Karpas-422 (cell line): ENCODE results near the gene ATP11C. TPM values are rescaled to one million over a fixed set of nuclear protein-coding genes. Genes with fewer than 3 reads are reported as not detected.
"Not testable (repeated sequence)": the region's sequence is repeated elsewhere in the genome, so short reads cannot be mapped to it uniquely, and the experiment has no call there.

Experiments
- DNase-seq: peaks from one replicate; pipeline ENCODE4 v3.0.0-alpha.2; 2015
- H2AFZ ChIP-seq: fragments of 200-600 bp; sonication (generic); 2 replicates; pipeline ENCODE4 v1.6.1; 2014; ENCODE audit warnings: antibody characterized with exemption, low read length, mixed read lengths
- H3K27ac ChIP-seq: fragments of 200-600 bp; sonication (generic); 2 replicates; pipeline ENCODE4 v1.5.1; 2014; ENCODE audit warnings: mild to moderate bottlenecking, low read length, moderate library complexity
- H3K27me3 ChIP-seq: fragments of 200-600 bp; sonication (generic); 2 replicates; pipeline ENCODE4 v1.6.1; 2014; ENCODE audit warnings: low read length, mixed read lengths
- H3K36me3 ChIP-seq: fragments of 200-600 bp; sonication (generic); 2 replicates; pipeline ENCODE4 v1.6.1; 2014; ENCODE audit warnings: low read length, mixed read lengths; ENCODE audit not compliant: insufficient read depth
- H3K4me1 ChIP-seq: fragments of 200-600 bp; sonication (generic); 2 replicates; pipeline ENCODE4 v1.6.1; 2014; ENCODE audit warnings: mild to moderate bottlenecking, low read length, mixed read lengths
- H3K4me2 ChIP-seq: fragments of 200-600 bp; sonication (generic); 2 replicates; pipeline ENCODE4 v1.6.1; 2014; ENCODE audit warnings: low read length, low read depth, mild to moderate bottlenecking; ENCODE audit not compliant: poor library complexity, severe bottlenecking
- H3K4me3 ChIP-seq: fragments of 200-600 bp; sonication (generic); 2 replicates; pipeline ENCODE4 v1.5.1; 2014; ENCODE audit warnings: mild to moderate bottlenecking, antibody characterized with exemption, low read length, mixed read lengths
- H3K79me2 ChIP-seq: fragments of 200-600 bp; sonication (generic); 2 replicates; pipeline ENCODE4 v1.6.1; 2014; ENCODE audit warnings: mild to moderate bottlenecking, low read length, mixed read lengths
- H3K9ac ChIP-seq: fragments of 200-600 bp; sonication (generic); 2 replicates; pipeline ENCODE4 v1.6.0; 2014; ENCODE audit warnings: low read length
- H3K9me2 ChIP-seq: fragments of 200-600 bp; sonication (generic), shearing (Covaris generic); replicated peaks from 2 replicates; pipeline ENCODE4 v1.6.0; 2014; ENCODE audit warnings: mild to moderate bottlenecking, low read length, moderate library complexity; ENCODE audit not compliant: insufficient read depth
- H3K9me3 ChIP-seq: fragments of 300-700, 200-600 bp; sonication (generic); 2 replicates; pipeline ENCODE4 v1.6.1; 2014; ENCODE audit warnings: low read length, mixed read lengths
- H4K20me1 ChIP-seq: fragments of 200-600 bp; sonication (generic); 2 replicates; pipeline ENCODE4 v1.6.1; 2014; ENCODE audit warnings: mild to moderate bottlenecking, antibody characterized with exemption, low read length, low read depth; ENCODE audit not compliant: insufficient read depth
- total RNA-seq: library from RNA; depleted of rRNA; stranded (reverse); fragments of >200 nt; shearing (Covaris generic); gene quantifications from 2 replicates; pipeline ENCODE4 v1.2.3, GENCODE V29; 2014; ENCODE audit warnings: low replicate concordance

The ATP11C gene
- total RNA-seq, 1 experiment from 2014 or later = 37.4 TPM

DNA sequence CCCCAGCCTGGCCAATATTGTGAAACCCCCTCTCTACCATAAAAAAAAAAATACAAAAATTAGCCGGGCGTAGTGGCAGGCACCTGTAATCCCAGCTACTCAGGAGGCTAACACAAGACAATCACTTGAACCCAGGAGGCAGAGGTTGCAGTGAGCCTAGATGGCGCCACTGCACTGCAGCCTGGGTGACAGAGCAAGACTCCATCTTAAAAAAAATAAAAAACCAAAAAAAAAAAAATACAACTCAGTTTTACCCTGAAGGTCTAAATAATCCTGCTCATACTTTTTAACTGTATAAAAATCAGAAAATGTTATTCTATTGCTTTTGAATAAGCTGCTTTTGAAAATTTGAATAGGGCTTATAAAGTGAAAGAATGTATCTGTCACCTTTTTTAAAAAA is 33.3 kb upstream of the ATP11C start:
- not testable (repeated sequence) for H3K36me3 ChIP-seq, H3K9me3 ChIP-seq, H3K27me3 ChIP-seq, H2AFZ ChIP-seq, H3K4me2 ChIP-seq, H3K4me3 ChIP-seq, H3K9me2 ChIP-seq, H4K20me1 ChIP-seq, H3K4me1 ChIP-seq, H3K9ac ChIP-seq, H3K27ac ChIP-seq, H3K79me2 ChIP-seq
- DNase-seq = peak; percentile 45

GRCh38 chrX:139965421-139965820 is 32.6 kb upstream of the ATP11C start, which contains the start of gene CXorf66:
TSS of gene CXorf66 (minus strand) at chrX:139965521. CDS start at chrX:139965496, 25 bp downstream.
- H3K9me2 ChIP-seq = no peaks in the 10 kb centered on the region
- H3K9ac ChIP-seq = no peak within 1 kb of the TSS
- no peak within 1 kb of the TSS for H2AFZ ChIP-seq
- H3K4me2 ChIP-seq = no peak within 1 kb of the TSS
- no peak within 1 kb of the TSS for H3K27ac ChIP-seq
- H3K79me2 ChIP-seq = no peaks in the 10 kb centered on the region
- DNase-seq = no peak
- H3K27me3 ChIP-seq = no peaks in the 10 kb centered on the region
- H3K4me1 ChIP-seq = no peaks in the 10 kb centered on the region
- no peaks in the 10 kb centered on the region for H3K36me3 ChIP-seq
- no peaks in the 10 kb centered on the region for H3K9me3 ChIP-seq
- H3K4me3 ChIP-seq = no peak within 1 kb of the TSS
- no peaks in the 10 kb centered on the region for H4K20me1 ChIP-seq

DNA sequence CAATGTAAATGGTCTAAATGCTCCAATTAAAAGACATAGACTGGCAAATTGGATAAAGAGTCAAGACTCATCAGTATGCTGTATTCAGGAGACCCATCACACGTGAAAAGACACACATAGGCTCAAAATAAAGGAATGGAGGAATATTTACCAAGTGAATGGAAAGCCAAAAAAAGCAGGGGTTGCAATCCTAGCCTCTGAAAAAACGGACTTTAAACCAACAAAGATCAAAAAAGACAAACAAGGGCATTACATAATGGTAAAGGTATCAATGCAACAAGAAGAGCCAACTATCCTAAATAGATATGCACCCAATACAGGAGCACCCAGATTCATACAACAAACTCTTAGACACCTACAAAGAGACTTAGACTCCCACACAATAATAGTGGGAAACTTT is 28.2 kb upstream of the ATP11C start:
- not testable (repeated sequence) for H3K9ac ChIP-seq, H3K9me2 ChIP-seq, H3K36me3 ChIP-seq, H3K4me1 ChIP-seq, H3K4me3 ChIP-seq, H2AFZ ChIP-seq, DNase-seq, H3K27ac ChIP-seq, H3K79me2 ChIP-seq, H3K4me2 ChIP-seq, H4K20me1 ChIP-seq, H3K27me3 ChIP-seq, H3K9me3 ChIP-seq

DNA sequence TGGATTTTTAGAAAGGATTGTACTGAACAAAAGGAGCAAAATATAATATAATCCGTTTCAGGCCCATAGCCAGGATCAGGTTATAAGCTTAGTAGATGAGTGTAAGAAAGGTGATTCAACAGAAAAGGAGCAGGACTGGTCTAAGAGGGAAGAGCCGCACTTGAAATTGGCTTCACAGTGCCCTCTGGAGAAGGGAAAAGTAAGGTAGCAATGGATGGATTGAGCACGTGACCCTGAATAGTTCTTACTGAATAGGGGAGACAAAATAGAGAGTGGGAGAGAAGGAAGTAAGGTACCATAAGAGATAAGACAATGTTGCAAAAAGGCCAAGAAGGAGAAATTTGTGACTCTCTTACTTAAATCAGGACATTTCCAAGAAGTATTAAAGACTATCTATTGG is 16.9 kb upstream of the ATP11C start:
- H3K27ac ChIP-seq = no peak overlapping the region
- H3K4me3 ChIP-seq = no peak overlapping the region
- no peaks in the 10 kb centered on the region for H3K9me2 ChIP-seq
- H3K9ac ChIP-seq = no peak overlapping the region
- H4K20me1 ChIP-seq = no peaks in the 10 kb centered on the region
- no peak overlapping the region for H2AFZ ChIP-seq
- no peaks in the 10 kb centered on the region for H3K27me3 ChIP-seq
- H3K36me3 ChIP-seq = no peaks in the 10 kb centered on the region
- H3K79me2 ChIP-seq = no peaks in the 10 kb centered on the region
- no peak for DNase-seq
- no peaks in the 10 kb centered on the region for H3K9me3 ChIP-seq
- no peaks in the 10 kb centered on the region for H3K4me1 ChIP-seq
- no peak overlapping the region for H3K4me2 ChIP-seq

DNA sequence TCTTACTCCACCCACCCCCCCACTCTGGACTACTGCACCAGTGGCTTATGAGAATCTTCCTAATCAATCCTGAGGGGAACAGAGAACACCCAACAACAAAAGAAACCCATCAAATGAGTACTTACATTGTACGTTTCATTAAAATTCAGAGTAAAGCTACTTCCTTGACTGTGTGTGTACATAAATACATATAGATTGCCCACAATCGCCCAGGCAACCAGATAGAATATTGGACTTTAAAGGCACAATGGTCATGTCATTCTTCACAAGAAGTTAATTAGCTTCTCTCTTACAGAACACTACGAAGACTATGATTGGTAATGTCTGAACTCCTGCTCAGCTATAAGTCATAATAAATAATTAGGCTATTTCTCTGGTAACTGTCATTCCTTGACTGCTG is 12.2 kb upstream of the ATP11C start:
- Histone ChIP-seq H3K4me1 (no peaks in the 10 kb centered on the region), H3K9ac (no peak overlapping the region)
- no peak for DNase-seq

DNA sequence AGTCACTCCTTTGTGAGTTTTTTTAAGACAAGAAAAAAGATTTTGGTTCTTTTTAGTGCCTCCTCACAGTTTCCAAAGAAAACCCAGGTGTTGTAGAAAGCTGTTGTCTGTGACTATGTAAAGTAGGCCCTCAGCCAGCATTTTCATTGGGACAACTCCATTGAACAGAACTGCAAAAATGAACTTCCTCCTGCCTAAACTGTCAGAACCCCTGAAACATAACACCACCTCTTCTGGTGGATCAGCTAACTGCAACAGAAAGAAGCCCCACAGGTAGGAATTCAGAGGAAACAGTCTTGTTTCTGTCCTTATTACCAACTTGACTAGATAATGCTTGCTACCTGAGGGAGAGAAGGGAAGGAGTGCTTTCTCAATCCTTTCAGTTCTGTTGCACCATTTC is 3.4 kb upstream of the ATP11C start:
- DNase-seq = peak; percentile 54
- no peak overlapping the region for H3K27ac ChIP-seq
- no peaks in the 10 kb centered on the region for H3K27me3 ChIP-seq
- H3K9me2 ChIP-seq = no peaks in the 10 kb centered on the region
- peaks cover 6% of the 10 kb centered on the region for H3K4me1 ChIP-seq
- no peak overlapping the region for H3K4me3 ChIP-seq
- no peaks in the 10 kb centered on the region for H3K9me3 ChIP-seq
- H3K9ac ChIP-seq = no peak overlapping the region
- no peaks in the 10 kb centered on the region for H3K36me3 ChIP-seq
- H3K79me2 ChIP-seq = peaks cover 6% of the 10 kb centered on the region; the same call in 1 of the 2 replicates
- no peak overlapping the region for H2AFZ ChIP-seq
- no peak overlapping the region for H3K4me2 ChIP-seq
- H4K20me1 ChIP-seq = no peaks in the 10 kb centered on the region

More for the DNA sequence above, 12.2 kb upstream of the ATP11C start:
- no peaks in the 10 kb centered on the region for H3K36me3 ChIP-seq
- no peak overlapping the region for H3K27ac ChIP-seq
- no peaks in the 10 kb centered on the region for H3K27me3 ChIP-seq
- no peak overlapping the region for H3K4me3 ChIP-seq
- H3K79me2 ChIP-seq = no peaks in the 10 kb centered on the region
- no peaks in the 10 kb centered on the region for H4K20me1 ChIP-seq
- H2AFZ ChIP-seq = no peak overlapping the region
- no peaks in the 10 kb centered on the region for H3K9me3 ChIP-seq
- H3K9me2 ChIP-seq = no peaks in the 10 kb centered on the region
- H3K4me2 ChIP-seq = no peak overlapping the region

DNA sequence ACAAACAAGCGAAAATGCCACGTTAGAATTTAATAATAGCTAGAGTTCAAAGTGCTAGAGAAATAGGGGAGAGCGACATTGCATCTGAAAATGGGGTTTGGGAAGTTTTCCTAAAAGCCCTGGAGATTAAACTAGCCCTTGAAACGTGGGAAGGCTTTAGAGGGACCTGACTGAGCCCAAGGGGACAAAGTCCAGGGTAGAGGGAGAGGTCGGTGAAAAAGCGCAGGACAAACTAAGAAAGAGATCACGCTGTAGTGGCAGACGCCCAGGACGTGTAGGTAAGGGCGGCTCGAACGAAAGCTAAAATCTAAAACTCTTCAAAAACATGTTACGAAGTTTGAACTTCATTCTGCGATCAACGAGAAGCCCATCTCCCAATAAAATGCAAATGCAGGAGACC is 1.1 kb upstream of the ATP11C start:
- Histone ChIP-seq H2AFZ (peak overlapping the region; percentile 88), H3K9me3 (no peaks in the 10 kb centered on the region), H3K27ac (peak overlapping the region; percentile 79; the same call in 1 of the 2 replicates), H3K4me1 (peaks cover 24% of the 10 kb centered on the region), H3K9ac (peak overlapping the region; percentile 77), H3K79me2 (peaks cover 29% of the 10 kb centered on the region), H4K20me1 (no peaks in the 10 kb centered on the region), H3K9me2 (no peaks in the 10 kb centered on the region), H3K36me3 (no peaks in the 10 kb centered on the region), H3K4me2 (peak overlapping the region; percentile 84), H3K27me3 (no peaks in the 10 kb centered on the region), H3K4me3 (peak overlapping the region; percentile 74)
- no peak for DNase-seq

DNA sequence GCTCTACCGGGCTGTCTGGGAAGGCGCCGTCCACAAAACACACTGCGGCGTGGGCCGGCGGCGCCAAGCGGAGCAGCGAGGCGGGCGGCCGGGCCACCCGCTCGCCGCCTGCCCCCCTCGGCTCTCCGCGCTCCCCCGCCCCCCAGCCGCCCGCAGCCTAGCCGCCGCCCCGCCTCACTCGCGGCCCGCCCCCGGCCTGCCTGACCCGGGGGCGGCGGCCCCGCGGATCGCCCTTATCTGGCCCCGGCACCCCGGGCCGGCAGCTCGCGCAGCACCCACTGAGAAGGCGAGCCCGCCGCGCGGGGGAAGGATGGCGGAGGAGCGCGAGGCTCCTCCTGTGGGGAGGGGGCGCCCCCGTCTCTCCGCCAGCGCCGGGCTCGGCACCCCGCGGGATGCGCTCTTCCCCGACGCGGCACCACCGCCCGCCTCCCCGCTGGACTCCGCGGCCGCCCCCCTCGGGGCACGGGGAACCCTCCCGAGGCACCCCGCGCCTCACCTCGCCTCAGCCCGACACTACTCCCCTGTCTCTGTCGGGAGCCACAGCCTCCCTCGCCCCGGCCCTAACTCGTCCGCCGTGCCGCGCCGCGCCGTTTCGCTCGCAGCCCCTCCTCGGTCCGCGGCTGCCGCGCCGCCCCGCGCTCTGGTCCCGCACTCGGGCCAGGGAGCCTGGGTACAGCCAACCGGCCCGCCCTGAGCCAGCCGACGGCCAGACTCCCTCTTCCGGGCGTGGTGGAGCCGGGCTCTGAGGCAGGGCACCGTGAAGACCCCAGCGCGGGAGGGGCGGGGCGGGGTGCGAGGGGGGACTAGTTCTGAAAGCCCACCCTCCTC is 566 bp downstream of the ATP11C start:
- peak overlapping the region; percentile 52; the same call in 1 of the 2 replicates for H2AFZ ChIP-seq
- H3K9me3 ChIP-seq = no peaks in the 10 kb centered on the region
- H3K9ac ChIP-seq = peak overlapping the region; percentile 86
- H3K27me3 ChIP-seq = no peaks in the 10 kb centered on the region
- H3K27ac ChIP-seq = peak overlapping the region; percentile 59
- peak overlapping the region; percentile 74 for H3K4me3 ChIP-seq
- H4K20me1 ChIP-seq = no peaks in the 10 kb centered on the region
- H3K9me2 ChIP-seq = no peaks in the 10 kb centered on the region
- peaks cover 43% of the 10 kb centered on the region for H3K79me2 ChIP-seq
- H3K36me3 ChIP-seq = no peaks in the 10 kb centered on the region
- peak overlapping the region; percentile 61 for H3K4me2 ChIP-seq
- H3K4me1 ChIP-seq = peaks cover 24% of the 10 kb centered on the region
- peak; percentile 65 for DNase-seq
